Measurements from ENCODE around the gene MYBPC2. TPM values are rescaled to one million over a fixed set of nuclear protein-coding genes. Genes with fewer than 3 reads are reported as not detected.

Gene MYBPC2
- total RNA-seq, 1 donor from 2014 or later, result not detected

DNA sequence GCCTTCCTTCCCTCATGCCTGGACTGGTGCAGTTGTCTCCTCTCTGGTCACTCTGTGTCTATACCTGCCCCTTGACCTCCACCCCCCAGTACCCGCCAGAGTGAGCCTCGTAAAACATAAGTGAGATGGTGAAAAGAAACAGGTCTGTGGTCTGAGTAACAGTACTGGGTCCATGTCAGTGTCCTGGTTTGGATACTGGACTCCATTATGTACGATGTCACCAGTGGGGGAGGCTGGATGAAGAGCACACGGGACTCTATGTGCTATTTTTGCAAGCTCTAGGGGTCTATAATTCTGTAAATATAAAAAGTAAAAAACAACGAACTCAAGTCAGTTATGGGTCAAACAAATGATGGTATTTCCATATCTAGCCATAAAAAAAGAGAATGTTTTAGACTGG lies 14.4 kb downstream of the MYBPC2 start:
- no peak for FAIRE-seq
- no peak overlapping the region for H3K27ac Mint-ChIP-seq (ENCODE audit: unreplicated experiment)
- H3K4me2 ChIP-seq (ENCODE audit: low read length), result no peak overlapping the region
- no peaks in the 10 kb centered on the region for H3K27me3 Mint-ChIP-seq (ENCODE audit: low read depth, unreplicated experiment)
- H3K27me3 ChIP-seq (ENCODE audit: insufficient read depth, low read length), result no peaks in the 10 kb centered on the region
- H3K9me3 ChIP-seq (ENCODE audit: insufficient read depth, low read depth, low read length), result no peaks in the 10 kb centered on the region
- no peaks in the 10 kb centered on the region for H3K79me2 ChIP-seq (ENCODE audit: insufficient read depth, low read length)
- H3K27ac ChIP-seq (ENCODE audit: low read depth, low read length), result no peak overlapping the region
- no peaks in the 10 kb centered on the region for H3K36me3 ChIP-seq (ENCODE audit: insufficient read depth, low read length)
- no peaks in the 10 kb centered on the region for H3K36me3 Mint-ChIP-seq (ENCODE audit: low read depth, unreplicated experiment)
- H3K4me3 ChIP-seq (ENCODE audit: insufficient read depth, low read depth, low read length), result no peak overlapping the region
- DNase-seq (ENCODE audit: low read depth), result no peak
- no peak overlapping the region for H3K4me3 Mint-ChIP-seq (ENCODE audit: unreplicated experiment)
- no peaks in the 10 kb centered on the region for H3K4me1 Mint-ChIP-seq (ENCODE audit: low read depth, unreplicated experiment)
- H2AFZ ChIP-seq (ENCODE audit: low read depth, low read length), result no peak overlapping the region
- no peaks in the 10 kb centered on the region for H4K20me1 ChIP-seq (ENCODE audit: insufficient read depth, low read length)
- TF ChIP-seq CTCF (IDR thresholded peaks at IDR 0.05; ENCODE audit: insufficient read depth, low read depth, low read length) (no peak), EZH2 (IDR thresholded peaks at IDR 0.05; ENCODE audit: insufficient read depth, low read length) (no peak)
- no peaks in the 10 kb centered on the region for H3K4me1 ChIP-seq (ENCODE audit: insufficient read depth, low read length)
- H3K9me3 Mint-ChIP-seq (ENCODE audit: unreplicated experiment), result peaks cover 3% of the 10 kb centered on the region
- no peak overlapping the region for H3K9ac ChIP-seq (ENCODE audit: low read length)

DNA sequence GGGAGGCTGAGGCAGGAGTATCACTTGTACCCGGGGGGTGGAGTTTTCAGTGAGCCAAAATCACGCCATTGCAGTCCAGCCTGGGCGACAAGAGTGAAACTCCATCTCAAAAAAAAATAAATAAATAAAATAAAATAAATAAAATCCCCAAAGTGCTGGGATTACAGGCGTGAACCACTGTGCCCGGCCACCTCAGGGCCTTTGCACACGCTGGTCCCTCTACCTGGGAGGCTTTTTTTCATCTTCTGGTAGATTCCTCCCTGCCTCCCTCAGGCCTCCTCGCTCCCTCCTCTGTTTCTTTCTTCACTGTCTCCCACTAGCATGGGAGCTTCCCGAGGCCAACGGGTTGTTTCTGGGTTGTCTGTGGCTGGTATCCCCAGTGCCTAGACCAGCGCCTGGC lies 15.1 kb downstream of the MYBPC2 start:
- Mint-ChIP-seq H3K4me1 (ENCODE audit: low read depth, unreplicated experiment) (no peaks in the 10 kb centered on the region), H3K27ac (ENCODE audit: unreplicated experiment) (no peak overlapping the region), H3K27me3 (ENCODE audit: low read depth, unreplicated experiment) (no peaks in the 10 kb centered on the region), H3K36me3 (ENCODE audit: low read depth, unreplicated experiment) (no peaks in the 10 kb centered on the region), H3K4me3 (ENCODE audit: unreplicated experiment) (no peak overlapping the region), H3K9me3 (ENCODE audit: unreplicated experiment) (peaks cover 3% of the 10 kb centered on the region)
- Histone ChIP-seq H3K27me3 (ENCODE audit: insufficient read depth, low read length) (no peaks in the 10 kb centered on the region), H3K79me2 (ENCODE audit: insufficient read depth, low read length) (no peaks in the 10 kb centered on the region), H3K9ac (ENCODE audit: low read length) (no peak overlapping the region), H2AFZ (ENCODE audit: low read depth, low read length) (no peak overlapping the region), H3K4me2 (ENCODE audit: low read length) (no peak overlapping the region), H3K9me3 (ENCODE audit: insufficient read depth, low read depth, low read length) (no peaks in the 10 kb centered on the region), H3K36me3 (ENCODE audit: insufficient read depth, low read length) (no peaks in the 10 kb centered on the region), H3K4me3 (ENCODE audit: insufficient read depth, low read depth, low read length) (no peak overlapping the region), H3K4me1 (ENCODE audit: insufficient read depth, low read length) (no peaks in the 10 kb centered on the region), H3K27ac (ENCODE audit: low read depth, low read length) (no peak overlapping the region), H4K20me1 (ENCODE audit: insufficient read depth, low read length) (no peaks in the 10 kb centered on the region)
- TF ChIP-seq EZH2 (IDR thresholded peaks at IDR 0.05; ENCODE audit: insufficient read depth, low read length) (no peak), CTCF (IDR thresholded peaks at IDR 0.05; ENCODE audit: insufficient read depth, low read depth, low read length) (no peak)
- FAIRE-seq (no peak), DNase-seq (ENCODE audit: low read depth) (no peak)

GRCh38 chr19:50449236-50449899 lies 16.7 kb downstream of the MYBPC2 start:
- H3K4me1 ChIP-seq (ENCODE audit: insufficient read depth, low read length), result no peaks in the 10 kb centered on the region
- no peaks in the 10 kb centered on the region for H4K20me1 ChIP-seq (ENCODE audit: insufficient read depth, low read length)
- H3K4me2 ChIP-seq (ENCODE audit: low read length), result no peak overlapping the region
- Mint-ChIP-seq H3K27me3 (ENCODE audit: low read depth, unreplicated experiment) (no peaks in the 10 kb centered on the region), H3K27ac (ENCODE audit: unreplicated experiment) (no peak overlapping the region), H3K4me1 (ENCODE audit: low read depth, unreplicated experiment) (no peaks in the 10 kb centered on the region), H3K9me3 (ENCODE audit: unreplicated experiment) (peaks cover 5% of the 10 kb centered on the region), H3K4me3 (ENCODE audit: unreplicated experiment) (no peak overlapping the region), H3K36me3 (ENCODE audit: low read depth, unreplicated experiment) (no peaks in the 10 kb centered on the region)
- no peaks in the 10 kb centered on the region for H3K9me3 ChIP-seq (ENCODE audit: insufficient read depth, low read depth, low read length)
- H3K79me2 ChIP-seq (ENCODE audit: insufficient read depth, low read length), result no peaks in the 10 kb centered on the region
- TF ChIP-seq EZH2 (IDR thresholded peaks at IDR 0.05; ENCODE audit: insufficient read depth, low read length), result no peak
- H3K9ac ChIP-seq (ENCODE audit: low read length), result no peak overlapping the region
- DNase-seq (ENCODE audit: low read depth) (no peak), FAIRE-seq (no peak)
- H3K27ac ChIP-seq (ENCODE audit: low read depth, low read length), result no peak overlapping the region
- H2AFZ ChIP-seq (ENCODE audit: low read depth, low read length), result no peak overlapping the region
- no peaks in the 10 kb centered on the region for H3K27me3 ChIP-seq (ENCODE audit: insufficient read depth, low read length)
- H3K4me3 ChIP-seq (ENCODE audit: insufficient read depth, low read depth, low read length), result no peak overlapping the region
- H3K36me3 ChIP-seq (ENCODE audit: insufficient read depth, low read length), result no peaks in the 10 kb centered on the region
